ENCODE results near the gene ANKRD11. TPM values are rescaled to one million over a fixed set of nuclear protein-coding genes. Genes with fewer than 3 reads are reported as not detected.

The ANKRD11 gene
- polyA plus RNA-seq, 3 donors from 2014 or later, result 3.7 to 14.3 (median 8.5) TPM

- no peak overlapping the region for H3K27ac Mint-ChIP-seq
- H3K4me3 Mint-ChIP-seq, result no peak overlapping the region
Measured at GRCh38 chr16:89522287-89522686, 31.9 kb upstream of the ANKRD11 start.

GRCh38 chr16:89519881-89520280 lies 29.5 kb upstream of the ANKRD11 start:
- peaks cover 0 to 3% (median 2%) of the 10 kb centered on the region in 3 donors for H3K27me3 Mint-ChIP-seq (ENCODE audit: low read depth in 3 of 3)
- no peak overlapping the region for H3K27ac Mint-ChIP-seq
- no peaks in the 10 kb centered on the region for H3K9me3 Mint-ChIP-seq
- no peak for DNase-seq
- H3K36me3 Mint-ChIP-seq, result peaks cover 12 to 27% (median 12%) of the 10 kb centered on the region in 3 donors
- H3K4me3 Mint-ChIP-seq, result no peak overlapping the region
- H3K4me1 Mint-ChIP-seq, result peaks cover 8 to 9% of the 10 kb centered on the region in 2 donors

More at GRCh38 chr16:89522287-89522686, 31.9 kb upstream of the ANKRD11 start:
- H3K27me3 Mint-ChIP-seq (ENCODE audit: low read depth in 3 of 3), result peaks cover 0 to 3% (median 2%) of the 10 kb centered on the region in 3 donors
- peaks cover 8 to 9% of the 10 kb centered on the region in 2 donors for H3K4me1 Mint-ChIP-seq
- no peak for DNase-seq
- H3K36me3 Mint-ChIP-seq, result peaks cover 16 to 36% (median 17%) of the 10 kb centered on the region in 3 donors
- no peaks in the 10 kb centered on the region for H3K9me3 Mint-ChIP-seq

DNA sequence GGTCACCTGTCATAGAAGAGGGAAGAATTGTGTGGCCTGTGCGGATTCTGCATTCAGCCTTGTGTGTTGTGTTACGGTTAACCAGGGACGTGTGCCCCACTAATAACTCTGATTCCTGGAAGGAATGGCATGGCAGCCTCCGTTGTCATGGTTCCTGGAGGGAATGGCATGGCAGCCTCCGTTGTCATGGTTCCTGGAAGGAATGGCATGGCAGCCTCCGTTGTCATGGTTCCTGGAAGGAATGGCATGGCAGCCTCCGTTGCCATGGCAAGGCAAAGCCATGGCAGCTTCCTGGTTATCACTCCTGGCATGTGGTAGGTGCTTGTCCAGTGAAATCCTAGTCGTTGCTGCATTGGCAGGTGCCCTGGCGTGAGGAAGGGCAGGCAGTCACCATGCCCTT lies 26.8 kb upstream of the ANKRD11 start:
- H3K4me3 Mint-ChIP-seq, result no peak overlapping the region
- peaks cover 0 to 3% (median 2%) of the 10 kb centered on the region in 3 donors for H3K27me3 Mint-ChIP-seq (ENCODE audit: low read depth in 3 of 3)
- no peak overlapping the region for H3K27ac Mint-ChIP-seq
- H3K36me3 Mint-ChIP-seq, result peaks cover 14 to 21% (median 17%) of the 10 kb centered on the region in 3 donors
- peaks cover 8 to 9% of the 10 kb centered on the region in 2 donors for H3K4me1 Mint-ChIP-seq
- DNase-seq, result no peak
- H3K9me3 Mint-ChIP-seq, result no peaks in the 10 kb centered on the region

DNA sequence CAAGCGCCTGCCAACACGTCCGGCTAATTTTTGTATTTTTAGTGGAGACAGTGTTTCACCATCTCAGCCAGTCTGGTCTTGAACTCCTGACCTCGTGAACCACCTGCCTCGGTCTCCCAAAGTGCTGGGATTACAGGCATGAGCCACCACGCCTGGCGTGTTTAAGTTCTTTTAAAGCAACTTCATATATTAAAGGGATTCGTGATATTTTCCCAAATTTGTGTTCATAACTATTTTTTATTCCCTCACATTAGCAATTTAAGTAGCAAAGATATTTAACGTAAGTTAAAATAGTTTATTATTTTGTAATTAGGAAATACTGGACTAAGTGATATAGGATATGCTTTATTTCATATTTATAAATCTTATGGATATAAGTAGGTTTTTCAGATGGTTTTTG lies 22.1 kb upstream of the ANKRD11 start:
- Mint-ChIP-seq H3K9me3 (no peaks in the 10 kb centered on the region), H3K36me3 (peaks cover 6 to 11% (median 10%) of the 10 kb centered on the region in 3 donors), H3K4me3 (no peak overlapping the region)

GRCh38 chr16:89511374-89511773 lies 21.0 kb upstream of the ANKRD11 start:
- Mint-ChIP-seq H3K9me3 (no peaks in the 10 kb centered on the region), H3K27me3 (ENCODE audit: low read depth in 3 of 3) (peaks cover 0 to 11% (median 10%) of the 10 kb centered on the region in 3 donors), H3K4me1 (peaks cover 20 to 30% of the 10 kb centered on the region in 2 donors), H3K27ac (peak overlapping the region in 5 of 6 donors; percentile 23 to 83 (median 73)), H3K36me3 (peaks cover 6 to 10% (median 6%) of the 10 kb centered on the region in 3 donors), H3K4me3 (peak overlapping the region in 2 of 5 donors; percentile 23 to 53)
- peak; percentile 22 to 38 (median 31) for DNase-seq

More for the DNA sequence above, 22.1 kb upstream of the ANKRD11 start:
- Mint-ChIP-seq H3K4me1 (peaks cover 13 to 19% of the 10 kb centered on the region in 2 donors), H3K27ac (no peak overlapping the region), H3K27me3 (ENCODE audit: low read depth in 3 of 3) (peaks cover 0 to 5% (median 5%) of the 10 kb centered on the region in 3 donors)
- no peak for DNase-seq

GRCh38 chr16:89510526-89510925 lies 20.2 kb upstream of the ANKRD11 start:
- H3K4me1 Mint-ChIP-seq, result peaks cover 29 to 38% of the 10 kb centered on the region in 2 donors
- H3K27ac Mint-ChIP-seq, result peak overlapping the region in 1 of 6 donors; percentile 45
- H3K4me3 Mint-ChIP-seq, result peak overlapping the region in 3 of 5 donors; percentile 67 to 92 (median 92)
- DNase-seq, result no peak
- H3K9me3 Mint-ChIP-seq, result no peaks in the 10 kb centered on the region
- H3K27me3 Mint-ChIP-seq (ENCODE audit: low read depth in 3 of 3), result peaks cover 0 to 15% (median 11%) of the 10 kb centered on the region in 3 donors
- H3K36me3 Mint-ChIP-seq, result peaks cover 6 to 10% (median 6%) of the 10 kb centered on the region in 3 donors

DNA sequence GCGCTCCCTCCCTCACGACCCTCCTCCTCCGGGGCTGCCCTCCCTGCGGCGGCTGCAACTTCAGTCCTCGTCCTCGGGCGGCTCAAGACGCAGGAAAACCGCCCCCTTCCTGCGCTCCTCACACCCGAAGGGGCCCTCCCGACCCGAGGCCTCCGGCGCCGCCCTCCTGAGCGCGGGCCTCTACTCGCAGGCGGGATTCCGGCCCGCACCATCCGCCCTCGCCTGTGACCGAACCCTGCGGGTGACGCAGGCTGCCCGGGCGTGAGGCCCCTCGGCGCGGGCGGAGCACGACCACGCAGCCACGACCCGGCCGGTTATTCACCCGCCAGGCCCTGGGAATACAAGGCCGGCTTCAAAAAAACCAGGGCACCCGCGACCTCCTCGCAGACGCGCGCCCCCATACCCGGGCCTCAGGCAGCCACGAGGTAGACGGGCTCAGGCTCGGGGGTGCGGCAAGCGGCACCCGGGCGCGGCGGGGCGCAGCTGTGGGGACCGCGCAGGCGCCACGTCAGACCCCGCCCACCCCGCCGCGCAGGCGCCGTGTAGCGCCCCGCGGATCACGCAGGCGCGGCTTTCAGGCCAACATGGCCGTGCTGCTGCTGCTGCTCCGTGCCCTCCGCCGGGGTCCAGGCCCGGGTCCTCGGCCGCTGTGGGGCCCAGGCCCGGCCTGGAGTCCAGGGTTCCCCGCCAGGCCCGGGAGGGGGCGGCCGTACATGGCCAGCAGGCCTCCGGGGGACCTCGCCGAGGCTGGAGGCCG lies 17.7 kb upstream of the ANKRD11 start, which contains the start of gene SPG7:
SPG7 (plus strand) TSS at position 570 of the 757 bp plus-strand sequence; CDS start at position 585, 15 bp downstream.
- Mint-ChIP-seq H3K4me1 (peaks cover 40 to 47% of the 10 kb centered on the region in 2 donors), H3K27ac (peak within 1 kb of the TSS; percentile 85 to 97 (median 93)), H3K4me3 (peak within 1 kb of the TSS; percentile 87 to 95 (median 92)), H3K27me3 (ENCODE audit: low read depth in 3 of 3) (peaks cover 2 to 16% (median 8%) of the 10 kb centered on the region in 3 donors), H3K9me3 (no peaks in the 10 kb centered on the region), H3K36me3 (peaks cover 0 to 5% (median 0%) of the 10 kb centered on the region in 3 donors)
- peak; percentile 93 for DNase-seq

- Mint-ChIP-seq H3K27me3 (ENCODE audit: low read depth in 3 of 3) (peaks cover 2 to 16% (median 8%) of the 10 kb centered on the region in 3 donors), H3K27ac (peak overlapping the region; percentile 84 to 95 (median 92)), H3K4me3 (peak overlapping the region; percentile 76 to 86 (median 85)), H3K9me3 (no peaks in the 10 kb centered on the region), H3K36me3 (peaks cover 0 to 5% (median 0%) of the 10 kb centered on the region in 3 donors), H3K4me1 (peaks cover 40 to 47% of the 10 kb centered on the region in 2 donors)
- peak in 1 of 3 donors; percentile 32 for DNase-seq
Measured at GRCh38 chr16:89507214-89507833, 17.0 kb upstream of the ANKRD11 start.

DNA sequence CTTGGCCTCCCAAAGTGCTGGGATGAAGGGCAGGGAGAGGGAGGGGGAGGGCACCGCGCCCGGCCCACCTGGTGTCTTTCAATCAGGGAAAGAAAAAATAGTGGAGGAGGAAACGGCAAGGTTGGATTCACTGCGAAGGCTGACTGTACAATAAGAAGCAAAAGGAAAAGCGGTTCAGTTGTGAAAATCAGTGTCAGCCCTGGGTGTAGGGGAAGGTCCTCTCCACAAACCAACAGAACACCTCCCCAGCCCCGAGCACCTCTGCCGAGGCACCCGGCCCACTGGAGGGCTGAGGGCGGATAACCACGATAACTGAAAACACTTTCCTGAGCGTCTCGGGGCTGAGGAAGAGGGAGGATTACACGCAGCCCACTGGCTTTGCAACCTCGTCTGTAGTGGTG lies 16.4 kb upstream of the ANKRD11 start:
- peaks cover 40 to 47% of the 10 kb centered on the region in 2 donors for H3K4me1 Mint-ChIP-seq
- peaks cover 2 to 16% (median 10%) of the 10 kb centered on the region in 3 donors for H3K27me3 Mint-ChIP-seq (ENCODE audit: low read depth in 3 of 3)
- H3K9me3 Mint-ChIP-seq, result no peaks in the 10 kb centered on the region
- DNase-seq, result peak; percentile 68 to 80 (median 77)
- H3K4me3 Mint-ChIP-seq, result peak overlapping the region; percentile 76 to 86 (median 85)
- peaks cover 0 to 5% (median 0%) of the 10 kb centered on the region in 3 donors for H3K36me3 Mint-ChIP-seq
- peak overlapping the region; percentile 84 to 95 (median 92) for H3K27ac Mint-ChIP-seq

DNA sequence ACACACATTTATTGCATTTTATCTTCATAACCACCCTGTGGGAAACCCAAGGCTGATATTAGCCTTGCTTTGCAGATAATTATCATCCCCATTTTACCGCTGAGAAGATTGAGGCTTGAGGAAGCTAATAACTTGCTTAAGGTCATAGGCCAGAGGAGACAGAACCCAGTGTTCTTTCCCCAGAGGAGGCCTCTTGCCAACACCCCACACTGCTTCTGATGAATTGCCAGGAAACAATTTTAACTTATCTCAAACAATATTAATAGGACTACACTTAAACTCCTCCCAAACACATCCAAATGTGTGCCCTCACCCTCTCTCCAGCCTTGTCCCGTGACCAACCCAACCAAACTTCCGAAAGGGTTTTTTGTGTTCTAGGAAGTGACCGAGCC lies 15.7 kb upstream of the ANKRD11 start:
- Mint-ChIP-seq H3K27me3 (ENCODE audit: low read depth in 3 of 3) (peaks cover 2 to 16% (median 10%) of the 10 kb centered on the region in 3 donors), H3K4me1 (peaks cover 36 to 43% of the 10 kb centered on the region in 2 donors), H3K4me3 (peak overlapping the region; percentile 68 to 90 (median 77)), H3K9me3 (no peaks in the 10 kb centered on the region), H3K27ac (peak overlapping the region; percentile 84 to 97 (median 91)), H3K36me3 (peaks cover 0 to 1% (median 0%) of the 10 kb centered on the region in 3 donors)
- no peak for DNase-seq

DNA sequence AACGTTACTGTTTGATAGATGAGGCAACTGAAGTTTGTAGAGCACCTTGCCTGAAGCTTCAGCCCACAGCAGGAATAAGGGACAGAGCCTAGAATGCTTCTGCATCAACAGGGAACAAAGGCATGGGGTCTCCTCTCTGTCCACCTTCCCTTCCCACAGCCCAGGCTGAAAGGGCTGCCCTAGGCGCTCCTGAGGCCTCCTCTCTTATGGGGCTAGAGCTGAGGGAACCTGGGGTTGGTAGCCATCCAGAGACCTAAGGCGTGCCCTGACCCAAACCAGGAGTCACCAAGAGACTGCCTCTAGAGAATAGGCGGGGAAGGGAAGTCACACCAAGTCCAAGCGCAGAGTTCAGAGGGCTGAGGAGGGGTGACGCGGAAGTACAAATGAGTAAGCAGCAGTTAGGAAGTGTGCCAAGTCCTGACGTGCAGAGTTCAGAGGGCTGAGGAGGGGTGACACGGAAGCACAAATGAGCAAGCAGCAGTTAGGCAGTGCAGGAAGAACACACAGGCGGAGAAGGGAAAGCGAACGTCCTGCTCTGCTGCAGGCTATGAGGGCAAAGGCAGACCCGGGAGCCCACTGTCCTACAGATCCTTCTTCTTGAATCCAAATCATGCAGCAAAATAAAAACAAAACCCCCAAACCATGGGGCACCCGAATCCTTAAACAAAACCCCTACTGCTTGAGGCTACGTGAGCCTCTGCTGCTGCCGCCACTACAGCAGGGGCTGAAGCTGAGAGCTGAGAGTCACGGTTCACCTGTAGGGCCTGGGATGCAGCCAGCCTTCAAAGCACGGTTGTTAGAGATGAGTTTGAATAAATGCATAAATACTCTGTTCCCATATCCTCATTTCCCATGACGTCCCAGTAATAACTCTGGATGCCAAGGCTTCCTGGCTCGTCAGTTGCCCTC lies 15.1 kb upstream of the ANKRD11 start:
- peaks cover 36 to 41% of the 10 kb centered on the region in 2 donors for H3K4me1 Mint-ChIP-seq
- no peaks in the 10 kb centered on the region for H3K36me3 Mint-ChIP-seq
- peak overlapping the region; percentile 84 to 97 (median 91) for H3K27ac Mint-ChIP-seq
- peak; percentile 79 to 87 (median 82) for DNase-seq
- peaks cover 2 to 16% (median 10%) of the 10 kb centered on the region in 3 donors for H3K27me3 Mint-ChIP-seq (ENCODE audit: low read depth in 3 of 3)
- H3K4me3 Mint-ChIP-seq, result peak overlapping the region; percentile 68 to 90 (median 77)
- no peaks in the 10 kb centered on the region for H3K9me3 Mint-ChIP-seq

DNA sequence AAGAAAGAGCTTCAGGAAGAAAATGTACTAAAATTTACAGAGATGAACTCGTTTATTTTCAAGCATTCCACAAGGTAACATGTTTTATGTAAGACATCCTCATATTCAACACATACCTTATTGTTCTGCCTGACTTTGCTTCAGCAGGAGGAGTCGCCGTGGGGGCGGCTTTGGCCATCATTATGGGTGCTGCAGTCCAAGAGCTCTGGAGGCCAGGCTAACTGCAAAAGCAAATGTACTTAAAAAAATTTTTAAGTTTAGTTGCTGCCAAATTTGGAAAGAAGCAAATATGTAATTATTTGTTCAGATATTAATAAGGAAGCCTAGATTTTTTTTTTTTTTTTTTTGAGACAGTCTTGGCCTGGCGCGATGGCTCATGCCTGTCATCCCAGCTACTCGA lies 13.7 kb upstream of the ANKRD11 start:
- peaks cover 2 to 15% (median 10%) of the 10 kb centered on the region in 3 donors for H3K27me3 Mint-ChIP-seq (ENCODE audit: low read depth in 3 of 3)
- H3K36me3 Mint-ChIP-seq, result no peaks in the 10 kb centered on the region
- H3K4me1 Mint-ChIP-seq, result peaks cover 30 to 34% of the 10 kb centered on the region in 2 donors
- H3K9me3 Mint-ChIP-seq, result no peaks in the 10 kb centered on the region
- no peak overlapping the region for H3K4me3 Mint-ChIP-seq
- H3K27ac Mint-ChIP-seq, result peak overlapping the region in 4 of 6 donors; percentile 17 to 66 (median 24)
- DNase-seq, result no peak
